Activated CD4-positive, alpha-beta T cell treated with anti-CD3 and anti-CD28 coated beads, Interleukin-2, amount 50 U/mL, for 4 hours (primary cell): ENCODE results near the gene WRAP53.

Source experiments
- DNase-seq, 2 experiments: peaks; one replicate each; pipeline ENCODE4 v3.0.0-alpha.2; 2020

The WRAP53 gene

DNA sequence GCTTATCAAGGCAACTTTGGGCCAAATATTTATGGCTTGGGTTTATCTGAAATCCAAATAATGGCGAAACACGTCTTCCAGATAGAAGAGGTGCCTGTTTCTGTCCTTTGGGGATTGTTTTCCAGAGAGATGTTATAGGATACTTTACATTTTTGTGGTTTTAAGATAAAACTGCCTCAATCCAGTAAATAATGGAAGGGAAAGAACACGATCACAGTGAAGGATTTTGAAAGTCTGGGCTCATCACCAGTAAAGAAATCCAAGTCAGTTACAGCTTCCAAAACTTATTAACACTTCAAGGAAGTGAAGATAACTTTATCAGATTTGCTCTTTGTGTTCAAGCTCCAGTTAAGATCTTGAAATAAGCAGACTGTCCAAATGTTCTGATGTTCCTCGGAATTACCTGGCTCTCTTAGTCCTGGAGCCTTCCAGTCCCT is 59.4 kb downstream of the WRAP53 start:
- DNase-seq: no peak

DNA sequence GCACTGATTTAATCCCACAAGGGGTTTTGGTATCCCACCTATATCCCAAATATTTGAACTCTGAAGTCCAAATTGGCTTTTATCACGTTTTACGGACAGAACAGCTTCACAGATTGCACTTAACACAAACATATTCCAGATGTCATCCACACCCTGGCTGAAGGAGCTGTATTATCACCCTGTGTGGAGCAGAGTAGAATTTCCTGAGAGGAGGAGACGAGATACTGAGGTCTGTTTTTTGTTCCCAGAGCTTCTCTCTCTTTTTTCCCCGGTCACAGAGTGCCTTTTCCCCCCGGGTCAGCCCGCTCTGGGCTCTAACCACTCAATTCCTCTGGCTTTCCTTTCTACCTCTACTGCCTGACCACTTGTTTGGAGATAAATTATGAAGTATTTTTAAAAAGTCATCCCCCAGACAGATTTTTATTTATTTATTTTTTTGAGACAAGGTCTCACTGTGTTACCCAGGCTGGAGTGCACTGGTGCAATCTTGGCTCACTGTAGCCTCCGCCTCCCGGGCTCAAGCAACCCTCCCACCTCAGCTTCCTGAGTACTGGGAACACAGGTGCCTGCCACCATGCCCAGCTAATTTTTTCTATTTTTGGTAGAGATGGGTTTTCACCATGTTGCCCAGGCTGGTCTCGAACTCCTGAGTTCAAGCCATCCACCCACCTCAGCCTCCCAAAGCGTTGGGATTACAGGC is 59.9 kb downstream of the WRAP53 start:
- no peak for DNase-seq

DNA sequence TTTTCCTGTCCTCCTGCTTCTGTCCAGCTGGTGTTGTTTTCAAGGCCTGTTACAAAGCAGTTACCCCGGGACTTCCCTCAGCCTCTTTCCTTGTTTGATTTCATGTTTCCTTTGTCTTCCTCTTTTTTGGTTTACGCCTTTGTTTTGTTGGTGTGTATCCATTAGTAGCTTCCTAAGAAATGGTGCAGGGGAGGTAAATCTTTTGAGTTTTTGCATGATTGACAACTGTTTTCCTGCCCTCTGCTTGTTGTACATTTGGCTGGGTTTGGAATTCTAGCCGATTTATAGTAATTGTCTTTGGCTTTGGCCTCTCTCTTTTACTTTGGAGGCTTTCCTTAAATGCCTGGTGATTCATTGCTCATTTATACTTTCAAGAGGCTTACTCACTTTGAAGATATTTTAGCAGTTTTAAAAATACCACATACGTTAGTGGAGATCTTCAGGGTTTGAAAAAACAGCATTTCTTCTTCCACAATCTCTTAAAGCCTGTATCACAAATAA is 62.1 kb downstream of the WRAP53 start:
- DNase-seq: no peak
